SU-DHL-6 (cell line): Measurements from ENCODE around the gene CAAP1.

Experiments
- EZH2phosphoT487 ChIP-seq: fragments of 200-600 bp; sonication (generic), shearing (Covaris generic); conservative IDR thresholded peaks from 2 replicates; pipeline ENCODE4 v1.6.1; 2018; ENCODE audit warnings: mild to moderate bottlenecking, antibody characterized with exemption, low read length, moderate library complexity, mixed read lengths
- TF ChIP-seq, protein P1 (sequence below): fragments of 200-600 bp; sonication (generic); IDR thresholded peaks from one replicate; pipeline ENCODE4 v1.5.1; 2017; ENCODE audit warnings: antibody characterized with exemption, mild to moderate bottlenecking, low read length, moderate library complexity; ENCODE audit not compliant: insufficient read depth, poor library complexity, severe bottlenecking

DNA sequence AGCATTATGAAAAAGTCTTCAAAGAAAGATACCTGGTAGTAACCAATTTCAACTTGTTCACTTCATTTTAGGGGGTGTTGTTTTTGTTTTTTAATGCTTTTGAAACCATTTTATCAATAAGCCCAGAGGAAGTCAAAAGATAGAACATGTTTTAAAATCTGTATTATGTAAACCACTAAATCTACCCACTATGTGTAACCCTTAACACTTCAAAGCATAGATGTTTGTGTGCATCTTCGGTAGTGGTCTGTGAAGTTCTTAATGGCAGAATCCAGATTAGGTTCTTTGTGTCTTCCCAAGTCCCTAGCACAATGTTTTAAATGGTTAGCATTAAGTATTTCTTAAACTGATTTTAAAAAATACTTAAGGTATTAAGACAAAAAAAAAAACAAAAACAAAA is 48.2 kb upstream of the CAAP1 start:
- TF ChIP-seq, protein P1, sequence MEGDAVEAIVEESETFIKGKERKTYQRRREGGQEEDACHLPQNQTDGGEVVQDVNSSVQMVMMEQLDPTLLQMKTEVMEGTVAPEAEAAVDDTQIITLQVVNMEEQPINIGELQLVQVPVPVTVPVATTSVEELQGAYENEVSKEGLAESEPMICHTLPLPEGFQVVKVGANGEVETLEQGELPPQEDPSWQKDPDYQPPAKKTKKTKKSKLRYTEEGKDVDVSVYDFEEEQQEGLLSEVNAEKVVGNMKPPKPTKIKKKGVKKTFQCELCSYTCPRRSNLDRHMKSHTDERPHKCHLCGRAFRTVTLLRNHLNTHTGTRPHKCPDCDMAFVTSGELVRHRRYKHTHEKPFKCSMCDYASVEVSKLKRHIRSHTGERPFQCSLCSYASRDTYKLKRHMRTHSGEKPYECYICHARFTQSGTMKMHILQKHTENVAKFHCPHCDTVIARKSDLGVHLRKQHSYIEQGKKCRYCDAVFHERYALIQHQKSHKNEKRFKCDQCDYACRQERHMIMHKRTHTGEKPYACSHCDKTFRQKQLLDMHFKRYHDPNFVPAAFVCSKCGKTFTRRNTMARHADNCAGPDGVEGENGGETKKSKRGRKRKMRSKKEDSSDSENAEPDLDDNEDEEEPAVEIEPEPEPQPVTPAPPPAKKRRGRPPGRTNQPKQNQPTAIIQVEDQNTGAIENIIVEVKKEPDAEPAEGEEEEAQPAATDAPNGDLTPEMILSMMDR, result no peak
- TF ChIP-seq EZH2phosphoT487, result no peak
